ENCODE measurements around the gene STMN3. TPM values are rescaled to one million over a fixed set of nuclear protein-coding genes. Genes with fewer than 3 reads are reported as not detected.
A peak's percentile ranks its signal among the peaks of the same experiment; 100 is the strongest.
"Not testable (repeated sequence)": the region's sequence is repeated elsewhere in the genome, so short reads cannot be mapped to it uniquely, and the experiment has no call there.

The STMN3 gene
- polyA plus RNA-seq, 1 donor, result 23.1 TPM

DNA sequence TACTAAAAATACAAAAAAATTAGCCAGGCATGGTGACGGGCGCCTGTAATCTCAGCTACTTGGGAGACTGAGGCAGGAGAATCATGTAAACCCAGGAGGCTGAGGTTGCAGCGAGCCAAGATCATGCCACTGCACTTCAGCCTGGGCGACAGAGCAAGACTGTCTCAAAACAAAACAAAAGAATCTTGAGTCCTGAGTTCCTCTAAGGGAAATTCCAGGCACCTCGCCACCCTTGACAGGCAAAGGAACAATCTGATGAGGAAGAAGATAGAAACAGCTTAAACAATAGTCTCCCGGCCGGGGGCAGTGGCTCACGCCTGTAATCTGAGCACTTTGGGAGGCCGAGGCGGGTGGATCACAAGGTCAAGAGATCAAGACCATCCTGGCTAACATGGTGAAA is 21.8 kb downstream of the STMN3 start:
- not testable (repeated sequence) for DNase-seq; H3K27me3 ChIP-seq (ENCODE audit: control insufficient read depth, insufficient read depth, low read length); H3K4me3 ChIP-seq (ENCODE audit: low read length); H3K4me1 ChIP-seq (ENCODE audit: control insufficient read depth, insufficient read depth, low read length); H3K9me3 ChIP-seq (ENCODE audit: control insufficient read depth, low read depth, low read length); H3K27ac ChIP-seq (ENCODE audit: low read length); H3K36me3 ChIP-seq (ENCODE audit: control insufficient read depth, insufficient read depth, low read length)
- 27% methylated on average over 3 of the region's 10 CpGs for WGBS (ENCODE audit: insufficient coverage, low lambda C conversion rate)

DNA sequence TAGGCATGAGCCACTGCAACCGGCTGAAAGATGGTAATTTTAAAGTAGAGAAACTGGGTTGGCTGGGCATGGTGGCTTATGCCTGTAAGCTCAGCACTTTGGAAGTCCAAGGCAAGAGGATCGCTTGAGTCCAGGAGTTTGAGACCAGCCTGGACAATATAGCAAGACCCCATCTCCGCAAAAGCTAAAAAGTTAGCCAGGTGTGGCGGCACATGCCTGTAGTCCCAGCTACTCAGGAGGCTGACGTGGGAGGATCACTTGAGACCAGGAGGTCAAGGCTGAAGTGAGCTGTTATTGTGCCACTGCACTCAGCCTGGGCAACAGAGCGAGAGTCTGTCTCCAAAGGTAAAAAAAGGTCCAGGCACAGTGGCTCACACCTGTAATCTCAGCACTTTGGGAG is 22.3 kb downstream of the STMN3 start:
- not testable (repeated sequence) for H3K4me3 ChIP-seq (ENCODE audit: low read length); H3K27ac ChIP-seq (ENCODE audit: low read length); H3K9me3 ChIP-seq (ENCODE audit: control insufficient read depth, low read depth, low read length); DNase-seq; H3K36me3 ChIP-seq (ENCODE audit: control insufficient read depth, insufficient read depth, low read length); H3K27me3 ChIP-seq (ENCODE audit: control insufficient read depth, insufficient read depth, low read length); H3K4me1 ChIP-seq (ENCODE audit: control insufficient read depth, insufficient read depth, low read length)
- no CpG with 5 or more reads among the region's 6 CpGs for WGBS (ENCODE audit: insufficient coverage, low lambda C conversion rate)

DNA sequence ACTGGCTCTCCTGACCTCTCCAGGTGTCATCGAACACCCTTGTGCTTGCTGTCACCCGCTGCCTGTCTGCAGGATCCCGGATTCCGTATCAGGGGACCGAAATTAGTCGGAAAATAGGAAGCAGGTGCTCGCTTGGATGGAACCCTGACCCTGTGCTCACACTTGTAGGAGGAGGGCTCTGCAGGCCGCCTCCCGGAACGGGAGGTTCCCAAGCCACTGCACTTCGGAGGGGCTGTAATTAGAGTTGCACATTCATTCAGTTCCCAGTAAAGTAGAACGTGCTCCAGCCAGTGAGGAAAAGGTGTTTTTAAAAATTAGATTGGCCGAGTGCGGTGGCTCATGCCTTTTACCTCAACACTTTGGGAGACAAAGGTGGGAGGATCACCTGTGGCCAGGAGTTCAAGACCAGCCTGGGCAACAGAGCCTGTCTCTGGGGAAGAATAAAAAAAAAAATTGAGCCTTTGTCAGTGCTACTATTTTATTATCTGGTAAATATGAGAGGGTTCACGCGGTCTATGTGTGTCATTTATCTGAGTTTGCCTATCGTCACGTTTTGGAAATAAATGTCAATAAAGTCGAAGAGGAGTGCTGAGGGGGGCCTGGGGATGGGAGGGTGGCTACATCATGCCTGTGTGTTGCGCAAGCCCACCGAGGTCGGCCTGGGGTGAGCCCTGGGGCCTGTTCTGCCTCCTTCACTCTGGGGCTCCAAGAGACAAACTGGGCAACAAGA is 24.8 kb downstream of the STMN3 start:
- peak; percentile 68 to 87 for DNase-seq
- Histone ChIP-seq H3K27ac (ENCODE audit: low read length) (peak overlapping the region; percentile 94), H3K9me3 (ENCODE audit: control insufficient read depth, low read depth, low read length) (no peaks in the 10 kb centered on the region), H3K4me3 (ENCODE audit: low read length) (peak overlapping the region; percentile 94), H3K4me1 (ENCODE audit: control insufficient read depth, insufficient read depth, low read length) (peaks cover 9% of the 10 kb centered on the region), H3K27me3 (ENCODE audit: control insufficient read depth, insufficient read depth, low read length) (no peaks in the 10 kb centered on the region), H3K36me3 (ENCODE audit: control insufficient read depth, insufficient read depth, low read length) (no peaks in the 10 kb centered on the region)
- no CpG with 5 or more reads among the region's 22 CpGs for WGBS (ENCODE audit: insufficient coverage, low lambda C conversion rate)

DNA sequence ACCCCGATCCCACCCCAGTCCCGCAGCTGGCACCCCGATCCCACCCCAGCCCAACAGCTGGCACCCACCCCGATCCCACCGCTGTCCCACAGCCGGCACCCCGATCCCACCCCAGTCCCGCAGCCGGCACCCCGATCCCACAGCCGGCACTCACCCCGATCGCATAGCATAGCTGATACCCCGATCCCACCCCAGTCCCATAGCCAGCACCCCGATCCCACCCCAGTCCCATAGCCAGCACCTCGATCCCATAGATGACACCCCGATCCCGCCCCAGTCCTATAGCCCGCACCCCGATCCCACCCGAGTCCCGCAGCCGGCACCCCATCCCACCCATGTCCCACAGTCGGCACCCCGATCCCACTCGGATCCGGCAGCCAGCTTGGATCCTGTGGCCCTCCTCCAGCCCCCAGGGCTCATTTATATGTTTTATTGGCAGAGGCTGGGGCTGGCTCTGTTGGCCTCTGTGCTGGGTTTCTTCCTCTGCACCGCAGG is 25.4 kb downstream of the STMN3 start:
- Histone ChIP-seq H3K4me1 (ENCODE audit: control insufficient read depth, insufficient read depth, low read length) (peaks cover 9% of the 10 kb centered on the region), H3K36me3 (ENCODE audit: control insufficient read depth, insufficient read depth, low read length) (peaks cover 3% of the 10 kb centered on the region), H3K27ac (ENCODE audit: low read length) (peak overlapping the region; percentile 94), H3K4me3 (ENCODE audit: low read length) (peak overlapping the region; percentile 94), H3K27me3 (ENCODE audit: control insufficient read depth, insufficient read depth, low read length) (no peaks in the 10 kb centered on the region), H3K9me3 (ENCODE audit: control insufficient read depth, low read depth, low read length) (no peaks in the 10 kb centered on the region)
- DNase-seq, result no peak
- WGBS (ENCODE audit: insufficient coverage, low lambda C conversion rate), result no CpG with 5 or more reads among the region's 28 CpGs

DNA sequence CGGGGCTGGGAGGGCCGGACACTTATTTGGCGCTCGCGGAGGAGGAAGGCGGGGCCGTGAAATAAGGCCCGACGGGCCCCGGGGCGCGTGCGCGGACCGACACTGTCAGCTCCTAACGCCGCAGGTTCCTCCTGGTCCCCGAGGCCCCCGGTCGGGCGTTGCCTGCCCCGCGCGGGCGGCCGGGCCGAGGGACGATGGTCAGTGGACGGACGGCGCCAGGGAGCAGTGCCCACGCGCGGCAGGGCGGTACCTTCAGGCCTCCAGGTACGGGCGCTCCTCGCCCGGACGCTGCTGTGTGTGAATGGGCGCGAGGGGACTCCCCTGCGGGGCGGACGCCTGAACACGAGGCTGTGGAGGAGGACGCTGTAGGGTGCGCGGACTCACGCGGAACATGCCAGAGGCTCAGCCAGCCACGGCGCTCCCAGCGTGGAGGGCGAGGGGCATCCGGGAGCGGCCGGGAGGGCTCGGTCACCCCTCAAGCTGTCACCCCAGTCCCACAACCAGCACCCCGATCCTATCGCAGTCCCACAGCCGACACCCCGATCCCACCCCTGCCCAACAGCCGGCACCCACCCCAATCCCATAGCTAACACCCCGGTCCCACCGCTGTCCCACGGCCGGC is 26.0 kb downstream of the STMN3 start:
- peak overlapping the region; percentile 94 for H3K27ac ChIP-seq (ENCODE audit: low read length)
- WGBS (ENCODE audit: insufficient coverage, low lambda C conversion rate), result no CpG with 5 or more reads among the region's 68 CpGs

DNA sequence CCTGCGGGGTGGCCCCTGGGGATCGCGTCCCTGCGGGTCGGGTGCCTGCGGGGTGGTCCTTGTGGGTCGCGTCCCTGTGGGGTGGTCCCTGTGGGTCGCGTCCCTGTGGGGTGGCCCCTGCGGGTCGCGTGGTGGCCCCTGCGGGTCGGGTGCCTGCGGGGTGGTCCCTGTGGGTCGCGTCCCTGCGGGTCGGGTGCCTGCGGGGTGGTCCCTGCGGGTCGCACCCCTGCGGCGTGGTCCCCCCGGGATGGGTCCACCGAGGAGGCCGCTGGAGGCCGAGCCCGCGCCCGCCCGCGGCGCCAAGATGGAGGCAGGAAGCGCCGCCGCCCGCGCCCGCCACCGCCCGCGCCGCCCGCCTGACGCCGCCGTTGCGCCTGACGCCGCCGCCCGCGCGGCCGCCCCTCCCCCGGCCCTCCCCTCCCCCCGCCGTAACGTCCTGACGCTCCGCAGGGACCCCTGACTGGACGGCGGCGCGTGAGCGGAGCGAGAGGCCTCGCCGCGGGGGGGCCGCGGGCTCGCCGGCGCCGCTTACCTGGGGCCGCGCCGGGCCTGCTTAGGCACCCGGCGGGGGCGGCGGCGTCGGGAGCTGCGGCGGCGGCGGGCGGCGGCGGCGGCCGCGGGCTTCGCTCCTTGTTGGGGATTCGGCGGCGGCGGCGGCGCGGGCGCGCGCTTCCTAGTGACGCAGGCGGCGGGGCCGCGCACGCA is 26.6 kb downstream of the STMN3 start, which contains the start of gene GMEB2:
Gene GMEB2, minus strand, starts transcription at position 678 of the 705 bp plus-strand sequence. CDS start 7,704 bp downstream, outside the sequence.
- no CpG with 5 or more reads among the region's 114 CpGs for WGBS (ENCODE audit: insufficient coverage, low lambda C conversion rate)
- DNase-seq, result peak in 1 of 2 donors; percentile 40
- Histone ChIP-seq H3K9me3 (ENCODE audit: control insufficient read depth, low read depth, low read length) (no peaks in the 10 kb centered on the region), H3K36me3 (ENCODE audit: control insufficient read depth, insufficient read depth, low read length) (peaks cover 3% of the 10 kb centered on the region), H3K4me1 (ENCODE audit: control insufficient read depth, insufficient read depth, low read length) (peaks cover 9% of the 10 kb centered on the region), H3K4me3 (ENCODE audit: low read length) (peak within 1 kb of the TSS; percentile 94), H3K27me3 (ENCODE audit: control insufficient read depth, insufficient read depth, low read length) (no peaks in the 10 kb centered on the region), H3K27ac (ENCODE audit: low read length) (peak within 1 kb of the TSS; percentile 94)

More for the DNA sequence above, 26.0 kb downstream of the STMN3 start:
- peak; percentile 95 to 97 for DNase-seq
- H3K4me1 ChIP-seq (ENCODE audit: control insufficient read depth, insufficient read depth, low read length), result peaks cover 9% of the 10 kb centered on the region
- H3K9me3 ChIP-seq (ENCODE audit: control insufficient read depth, low read depth, low read length), result no peaks in the 10 kb centered on the region
- H3K36me3 ChIP-seq (ENCODE audit: control insufficient read depth, insufficient read depth, low read length), result peaks cover 3% of the 10 kb centered on the region
- H3K4me3 ChIP-seq (ENCODE audit: low read length), result peak overlapping the region; percentile 94
- no peaks in the 10 kb centered on the region for H3K27me3 ChIP-seq (ENCODE audit: control insufficient read depth, insufficient read depth, low read length)

DNA sequence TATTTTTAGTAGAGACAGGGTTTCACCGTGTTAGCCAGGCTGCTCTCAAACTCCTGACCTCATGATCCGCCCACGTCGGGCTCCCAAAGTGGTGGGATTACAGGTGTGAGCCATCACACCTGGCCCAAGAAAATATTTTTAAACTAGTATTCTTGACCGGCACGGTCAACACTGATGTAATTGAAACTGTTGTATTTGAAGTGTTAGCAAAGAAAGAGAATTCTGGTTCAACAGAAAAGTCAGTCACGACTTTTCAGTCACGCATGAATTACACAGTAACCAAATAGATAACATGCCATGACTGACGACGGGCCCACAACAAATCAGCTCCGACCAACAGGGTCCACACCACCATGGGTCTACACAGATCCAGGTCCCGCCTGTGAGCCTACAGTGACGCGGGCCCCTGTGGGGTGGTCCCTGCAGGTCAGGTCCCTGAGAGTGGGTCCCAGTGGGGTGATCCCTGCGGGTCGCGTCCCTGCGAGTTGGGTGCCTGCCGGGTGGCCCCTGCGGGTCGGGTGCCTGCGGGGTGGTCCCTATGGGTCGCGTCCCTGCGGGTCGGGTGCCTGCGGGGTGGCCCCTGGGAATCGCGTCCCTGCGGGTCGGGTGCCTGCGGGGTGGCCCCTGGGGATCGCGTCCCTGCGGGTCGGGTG is 27.3 kb downstream of the STMN3 start:
- peaks cover 9% of the 10 kb centered on the region for H3K4me1 ChIP-seq (ENCODE audit: control insufficient read depth, insufficient read depth, low read length)
- DNase-seq, result peak in 1 of 2 donors; percentile 58

DNA sequence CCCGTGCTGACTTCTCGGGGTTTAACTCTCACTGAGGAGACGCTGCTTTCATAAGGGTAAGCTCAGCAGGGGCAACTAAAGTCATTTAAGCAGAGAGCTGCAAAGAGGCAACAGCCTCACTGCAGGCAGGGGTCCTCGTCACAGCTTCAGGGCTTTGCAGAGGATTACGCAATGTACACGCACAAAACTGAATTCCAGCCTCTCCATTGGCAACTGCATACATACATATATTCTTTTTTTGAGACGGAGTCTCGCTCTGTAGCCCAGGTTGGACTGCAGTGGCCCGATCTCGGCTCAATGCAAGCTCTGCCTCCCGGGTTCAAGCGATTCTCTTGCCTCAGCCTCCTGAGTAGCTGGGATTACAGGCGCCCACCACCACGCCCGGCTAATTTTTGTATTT is 28.7 kb downstream of the STMN3 start:
- peaks cover 9% of the 10 kb centered on the region for H3K4me1 ChIP-seq (ENCODE audit: control insufficient read depth, insufficient read depth, low read length)
- DNase-seq, result no peak
- no peak overlapping the region for H3K4me3 ChIP-seq (ENCODE audit: low read length)
- H3K9me3 ChIP-seq (ENCODE audit: control insufficient read depth, low read depth, low read length), result no peaks in the 10 kb centered on the region
- H3K27me3 ChIP-seq (ENCODE audit: control insufficient read depth, insufficient read depth, low read length), result no peaks in the 10 kb centered on the region
- H3K27ac ChIP-seq (ENCODE audit: low read length), result no peak overlapping the region
- WGBS (ENCODE audit: insufficient coverage, low lambda C conversion rate), result 94% methylated on average over 3 of the region's 15 CpGs
- peaks cover 5% of the 10 kb centered on the region for H3K36me3 ChIP-seq (ENCODE audit: control insufficient read depth, insufficient read depth, low read length)

More for the DNA sequence above, 27.3 kb downstream of the STMN3 start:
- H3K27me3 ChIP-seq (ENCODE audit: control insufficient read depth, insufficient read depth, low read length), result no peaks in the 10 kb centered on the region
- 50% methylated on average over 2 of the region's 36 CpGs for WGBS (ENCODE audit: insufficient coverage, low lambda C conversion rate)
- H3K27ac ChIP-seq (ENCODE audit: low read length), result peak overlapping the region; percentile 63
- peak overlapping the region; percentile 80 for H3K4me3 ChIP-seq (ENCODE audit: low read length)
- no peaks in the 10 kb centered on the region for H3K9me3 ChIP-seq (ENCODE audit: control insufficient read depth, low read depth, low read length)
- H3K36me3 ChIP-seq (ENCODE audit: control insufficient read depth, insufficient read depth, low read length), result peaks cover 3% of the 10 kb centered on the region

DNA sequence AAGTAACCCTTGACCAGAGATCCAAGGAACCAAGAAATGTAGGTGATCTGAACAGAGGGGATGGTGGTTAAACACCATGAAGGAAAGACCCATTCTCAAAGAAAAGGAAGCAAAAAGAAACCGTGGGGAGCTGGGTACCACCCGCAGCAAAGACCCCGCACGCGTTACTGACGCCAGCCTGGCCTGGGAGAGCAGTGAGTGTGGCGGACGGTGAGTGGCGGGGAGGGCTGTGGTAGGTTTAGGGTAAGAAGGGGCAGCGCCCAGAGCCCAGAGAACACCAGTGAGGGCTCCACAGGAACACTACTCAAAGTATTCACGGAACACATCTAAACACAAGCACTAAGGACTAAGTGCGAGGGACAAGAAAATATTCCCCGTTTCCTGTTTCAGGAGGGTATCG is 30.5 kb downstream of the STMN3 start:
- H3K9me3 ChIP-seq (ENCODE audit: control insufficient read depth, low read depth, low read length), result no peaks in the 10 kb centered on the region
- H3K4me3 ChIP-seq (ENCODE audit: low read length), result no peak overlapping the region
- no peak for DNase-seq
- no peaks in the 10 kb centered on the region for H3K27me3 ChIP-seq (ENCODE audit: control insufficient read depth, insufficient read depth, low read length)
- peaks cover 6% of the 10 kb centered on the region for H3K4me1 ChIP-seq (ENCODE audit: control insufficient read depth, insufficient read depth, low read length)
- peaks cover 23% of the 10 kb centered on the region for H3K36me3 ChIP-seq (ENCODE audit: control insufficient read depth, insufficient read depth, low read length)
- H3K27ac ChIP-seq (ENCODE audit: low read length), result no peak overlapping the region
- 100% methylated on average over 3 of the region's 14 CpGs for WGBS (ENCODE audit: insufficient coverage, low lambda C conversion rate)

DNA sequence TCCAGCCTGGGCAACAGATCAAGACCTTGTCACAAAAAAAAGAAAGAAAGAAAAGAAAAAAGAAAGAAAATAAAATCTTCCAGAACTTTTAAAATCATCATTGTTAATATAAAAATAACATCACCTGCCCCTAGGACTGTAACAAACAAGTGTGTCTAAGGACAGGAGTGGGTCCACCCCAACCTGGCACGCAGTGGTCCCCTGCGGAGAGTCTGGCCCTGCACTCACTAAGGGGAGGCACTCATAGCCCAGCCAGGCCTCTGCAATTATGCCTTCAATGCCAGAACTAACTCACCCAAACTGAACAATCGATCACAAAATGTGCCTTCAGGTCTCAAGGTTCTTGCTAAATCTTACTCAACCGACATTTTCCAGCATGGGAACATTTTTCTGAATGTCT is 31.1 kb downstream of the STMN3 start:
- WGBS (ENCODE audit: insufficient coverage, low lambda C conversion rate), result no CpG with 5 or more reads among the region's 4 CpGs
- no peak overlapping the region for H3K4me3 ChIP-seq (ENCODE audit: low read length)
- no peaks in the 10 kb centered on the region for H3K9me3 ChIP-seq (ENCODE audit: control insufficient read depth, low read depth, low read length)
- DNase-seq, result no peak
- H3K4me1 ChIP-seq (ENCODE audit: control insufficient read depth, insufficient read depth, low read length), result peaks cover 6% of the 10 kb centered on the region
- H3K27ac ChIP-seq (ENCODE audit: low read length), result no peak overlapping the region
- no peaks in the 10 kb centered on the region for H3K27me3 ChIP-seq (ENCODE audit: control insufficient read depth, insufficient read depth, low read length)
- H3K36me3 ChIP-seq (ENCODE audit: control insufficient read depth, insufficient read depth, low read length), result peaks cover 26% of the 10 kb centered on the region

Data from large intestine (tissue), 3 donors.